Calu3 (cell line): ENCODE data around the gene RUNX2. TPM values are rescaled to one million over a fixed set of nuclear protein-coding genes. Genes with fewer than 3 reads are reported as not detected.

Experiments used
- BruUV-seq: library from RNA; stranded (reverse); fragments of 400-500 nt; replicated peaks from 2 replicates; lab custom pipeline; 2021; lab: Mats Ljungman, UMichigan
- CTCF ChIA-PET: fragments of 300-600 bp; sonication (Branson Sonifier 250); formaldehyde crosslinking; loops from one replicate; lab custom pipeline; 2022; ENCODE audit warnings: antibody characterized with exemption; lab: Charles Lee
- DNase-seq: peaks from one replicate; pipeline ENCODE4 v3.0.0; 2022
- H3K27ac Mint-ChIP-seq: one replicate; pipeline ENCODE4 v1.8.0; 2022; ENCODE audit warnings: mixed read lengths; ENCODE audit not compliant: unreplicated experiment
- H3K27me3 Mint-ChIP-seq: one replicate; pipeline ENCODE4 v1.8.0; 2022; ENCODE audit warnings: mixed read lengths; ENCODE audit not compliant: unreplicated experiment
- H3K36me3 Mint-ChIP-seq: one replicate; pipeline ENCODE4 v1.8.0; 2022; ENCODE audit warnings: mild to moderate bottlenecking, moderate library complexity, mixed read lengths; ENCODE audit not compliant: insufficient read depth, unreplicated experiment
- H3K4me1 Mint-ChIP-seq: one replicate; pipeline ENCODE4 v1.8.0; 2022; ENCODE audit warnings: mild to moderate bottlenecking, low read depth, mixed read lengths; ENCODE audit not compliant: unreplicated experiment
- H3K4me3 Mint-ChIP-seq: one replicate; pipeline ENCODE4 v1.8.0; 2022; ENCODE audit warnings: mild to moderate bottlenecking, low read depth, moderate library complexity, mixed read lengths; ENCODE audit not compliant: unreplicated experiment
- H3K9me3 Mint-ChIP-seq: one replicate; pipeline ENCODE4 v1.8.0; 2022; ENCODE audit warnings: low read depth, mixed read lengths; ENCODE audit not compliant: unreplicated experiment
- CTCF ChIP-seq: fragments of 200-600 bp; IDR thresholded peaks from one replicate; pipeline ENCODE4 v1.8.0; 2022; ENCODE audit warnings: antibody characterized with exemption; ENCODE audit not compliant: unreplicated experiment
- intact Hi-C: fragments of 100-400 bp; cut with micrococcal nuclease; formaldehyde crosslinking; loops from one replicate; pipeline ENCODE4 v1.10.0; 2022; ENCODE audit not compliant: unreplicated experiment
- total RNA-seq: library from RNA; stranded (reverse); gene quantifications from 2 replicates; pipeline ENCODE4 v1.2.3, GENCODE V29; 2022

Gene RUNX2
- total RNA-seq, 1 experiment from 2014 or later: 0.54 TPM

- BruUV-seq: no TSS peak
- CTCF ChIA-PET: no interaction called here
- Mint-ChIP-seq H3K9me3 (no peaks in the 10 kb centered on the region), H3K27me3 (peaks cover 32% of the 10 kb centered on the region), H3K4me1 (no peaks in the 10 kb centered on the region), H3K4me3 (no peak overlapping the region), H3K36me3 (no peaks in the 10 kb centered on the region), H3K27ac (no peak overlapping the region)
- intact Hi-C loops: no loop called here
- no peak for DNase-seq
- TF ChIP-seq CTCF: no peak
Measured at GRCh38 chr6:45640811-45641210, 312.7 kb downstream of the RUNX2 start.

- Mint-ChIP-seq H3K9me3 (no peaks in the 10 kb centered on the region), H3K27me3 (peaks cover 32% of the 10 kb centered on the region), H3K4me1 (no peaks in the 10 kb centered on the region), H3K27ac (no peak overlapping the region), H3K4me3 (no peak overlapping the region), H3K36me3 (no peaks in the 10 kb centered on the region)
- TF ChIP-seq CTCF: no peak
- DNase-seq: no peak
- intact Hi-C loops: no loop called here
- CTCF ChIA-PET: no interaction called here
- BruUV-seq: no TSS peak
Measured at GRCh38 chr6:45642331-45643125, 314.4 kb downstream of the RUNX2 start.

GRCh38 chr6:45643126-45643525 lies 315.0 kb downstream of the RUNX2 start:
- no peak for DNase-seq
- no peak for TF ChIP-seq CTCF
- H3K4me3 Mint-ChIP-seq: no peak overlapping the region
- no peak overlapping the region for H3K27ac Mint-ChIP-seq
- peaks cover 32% of the 10 kb centered on the region for H3K27me3 Mint-ChIP-seq
- no peaks in the 10 kb centered on the region for H3K9me3 Mint-ChIP-seq
- H3K4me1 Mint-ChIP-seq: no peaks in the 10 kb centered on the region
- CTCF ChIA-PET: no interaction called here
- no TSS peak for BruUV-seq
- no peaks in the 10 kb centered on the region for H3K36me3 Mint-ChIP-seq
- intact Hi-C loops: no loop called here

GRCh38 chr6:45644720-45645119 lies 316.6 kb downstream of the RUNX2 start:
- DNase-seq: no peak
- H3K27me3 Mint-ChIP-seq: peaks cover 32% of the 10 kb centered on the region
- CTCF ChIA-PET: no interaction called here
- intact Hi-C loops: no loop called here
- no peak for TF ChIP-seq CTCF
- no TSS peak for BruUV-seq
- no peak overlapping the region for H3K4me3 Mint-ChIP-seq
- H3K27ac Mint-ChIP-seq: no peak overlapping the region
- H3K9me3 Mint-ChIP-seq: no peaks in the 10 kb centered on the region
- no peaks in the 10 kb centered on the region for H3K36me3 Mint-ChIP-seq
- no peaks in the 10 kb centered on the region for H3K4me1 Mint-ChIP-seq
